IPS DF 4.7 (cell line): ENCODE results near the gene PRDM15.

ENCODE experiments used
- DNase-seq: peaks from one replicate; pipeline ENCODE4 v3.0.0-alpha.2; 2013; ENCODE audit warnings: low spot score; ENCODE audit errors: extremely low read depth

PRDM15 gene

GRCh38 chr21:41764558-41765419 is 114.4 kb downstream of the PRDM15 start:
- no peak for DNase-seq

DNA sequence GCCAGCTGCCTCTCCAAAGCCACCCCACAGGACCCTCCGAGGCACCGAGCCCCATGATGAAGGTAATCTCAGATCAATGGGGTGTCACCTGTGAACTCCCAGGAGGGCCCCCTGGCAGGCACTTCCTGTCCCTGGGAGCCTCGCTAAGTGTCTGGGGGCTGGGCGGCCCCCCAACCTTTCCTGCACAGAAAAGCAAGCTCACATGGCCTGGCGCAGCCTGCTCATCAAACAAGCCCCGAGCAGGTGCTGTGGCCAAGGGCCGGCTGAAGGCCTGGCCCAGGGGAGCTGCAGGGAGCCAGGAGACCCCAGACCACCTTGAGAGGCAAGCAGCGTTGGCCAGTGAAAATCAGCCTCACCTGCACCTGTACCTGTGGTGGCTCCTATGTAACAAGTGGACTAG is 115.1 kb downstream of the PRDM15 start:
- no peak for DNase-seq

GRCh38 chr21:41763398-41763931 is 115.7 kb downstream of the PRDM15 start:
- no peak for DNase-seq

GRCh38 chr21:41762753-41763152 is 116.4 kb downstream of the PRDM15 start:
- no peak for DNase-seq

DNA sequence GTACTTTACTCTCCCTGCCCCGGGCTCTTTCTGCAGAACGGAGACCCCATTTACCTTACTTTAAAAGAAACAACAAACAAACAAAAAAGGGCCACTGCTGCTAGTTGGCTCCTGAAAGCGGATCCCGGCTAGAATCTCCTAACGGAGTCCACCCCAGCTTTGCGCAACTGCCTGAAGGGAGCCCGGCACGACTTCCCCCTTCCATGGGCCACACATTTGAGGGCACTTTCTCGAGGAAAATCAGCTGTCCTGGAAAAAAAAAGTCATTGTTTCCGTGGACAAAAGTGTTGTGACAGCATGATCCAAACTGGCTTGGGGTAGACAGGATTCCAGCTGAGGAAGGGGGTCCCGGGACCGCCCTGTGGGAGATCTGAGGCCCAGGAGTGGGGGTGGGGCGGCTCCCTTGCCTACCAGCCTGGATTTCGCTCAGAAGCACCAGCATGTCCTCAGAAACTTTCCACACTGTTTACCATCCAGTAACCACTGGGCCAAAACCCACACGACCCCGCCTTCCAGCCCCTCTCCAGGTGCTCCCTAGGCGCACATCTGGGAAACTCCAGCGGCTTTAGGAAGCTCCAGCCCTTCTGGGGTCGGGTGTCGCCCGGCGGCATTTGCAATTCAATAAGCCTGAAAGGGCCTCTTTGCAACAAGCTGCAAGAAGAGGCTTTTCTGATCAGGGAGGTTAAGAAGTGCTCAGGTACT is 117.1 kb downstream of the PRDM15 start:
- DNase-seq: no peak

GRCh38 chr21:41761211-41761933 is 117.8 kb downstream of the PRDM15 start:
- DNase-seq: no peak

DNA sequence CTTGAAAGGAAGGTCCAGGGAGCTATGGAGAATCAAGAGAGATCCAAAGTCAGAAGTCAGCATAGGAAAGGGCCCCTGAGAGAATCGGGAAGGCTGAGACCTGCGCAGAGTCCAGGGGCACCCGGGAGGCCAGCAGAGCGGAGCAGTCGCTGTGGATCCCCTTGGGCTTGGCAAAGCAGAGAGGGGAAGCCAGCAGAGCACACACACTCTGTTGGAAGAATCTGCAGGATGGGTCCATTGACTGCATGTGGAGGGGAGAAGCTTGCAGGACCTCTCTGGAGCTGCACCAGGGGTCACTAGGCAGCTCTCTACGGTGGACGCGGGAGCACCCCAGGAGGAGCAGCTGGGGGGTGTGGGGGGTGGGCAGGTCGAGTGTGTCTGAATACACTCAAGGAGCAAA is 118.7 kb downstream of the PRDM15 start:
- no peak for DNase-seq

GRCh38 chr21:41759926-41760325 is 119.2 kb downstream of the PRDM15 start:
- DNase-seq: no peak

- DNase-seq: no peak
Observed at GRCh38 chr21:41759214-41759840, 119.8 kb downstream of the PRDM15 start.

- no peak for DNase-seq
Observed at GRCh38 chr21:41758550-41758949, 120.6 kb downstream of the PRDM15 start.

DNA sequence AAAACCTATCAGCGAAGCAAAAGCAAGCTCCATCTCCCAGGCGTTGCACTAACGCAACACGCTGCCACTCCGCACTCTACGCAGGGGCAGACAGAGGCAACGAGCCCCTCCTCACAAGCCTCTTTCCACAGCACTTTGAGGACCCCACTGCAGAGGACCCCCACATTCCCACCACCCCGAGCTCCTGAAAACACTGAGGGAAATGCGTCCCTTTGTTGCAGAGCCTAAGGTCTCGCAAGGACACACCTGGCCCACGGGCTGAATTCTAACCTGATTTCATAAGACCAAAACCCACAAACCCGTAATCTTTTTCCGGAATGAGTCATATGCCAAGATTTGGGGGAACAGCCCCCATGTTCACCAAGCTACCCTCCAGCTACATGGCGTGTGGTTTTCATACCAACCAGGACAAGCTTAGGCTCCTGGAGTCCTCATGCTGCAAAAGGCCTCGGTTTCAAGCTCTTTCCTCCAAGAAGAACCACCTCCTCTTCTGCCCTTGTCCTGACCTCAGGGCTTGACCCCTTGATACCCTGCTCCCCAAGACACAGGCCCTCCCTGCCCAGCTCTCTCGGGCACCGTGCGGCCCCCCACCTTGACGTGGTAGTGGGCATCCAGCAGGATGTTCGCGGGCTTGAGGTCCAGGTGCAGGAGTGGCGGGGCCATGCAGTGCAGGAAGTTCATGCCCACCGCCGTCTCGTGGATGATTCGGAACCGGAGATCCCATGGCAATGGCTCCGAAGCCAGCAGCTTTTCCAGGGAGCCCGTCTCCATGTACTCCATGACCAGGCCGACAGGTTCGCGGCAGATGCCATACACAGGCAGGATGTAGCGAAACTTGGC is 123.0 kb downstream of the PRDM15 start:
- no peak for DNase-seq

DNA sequence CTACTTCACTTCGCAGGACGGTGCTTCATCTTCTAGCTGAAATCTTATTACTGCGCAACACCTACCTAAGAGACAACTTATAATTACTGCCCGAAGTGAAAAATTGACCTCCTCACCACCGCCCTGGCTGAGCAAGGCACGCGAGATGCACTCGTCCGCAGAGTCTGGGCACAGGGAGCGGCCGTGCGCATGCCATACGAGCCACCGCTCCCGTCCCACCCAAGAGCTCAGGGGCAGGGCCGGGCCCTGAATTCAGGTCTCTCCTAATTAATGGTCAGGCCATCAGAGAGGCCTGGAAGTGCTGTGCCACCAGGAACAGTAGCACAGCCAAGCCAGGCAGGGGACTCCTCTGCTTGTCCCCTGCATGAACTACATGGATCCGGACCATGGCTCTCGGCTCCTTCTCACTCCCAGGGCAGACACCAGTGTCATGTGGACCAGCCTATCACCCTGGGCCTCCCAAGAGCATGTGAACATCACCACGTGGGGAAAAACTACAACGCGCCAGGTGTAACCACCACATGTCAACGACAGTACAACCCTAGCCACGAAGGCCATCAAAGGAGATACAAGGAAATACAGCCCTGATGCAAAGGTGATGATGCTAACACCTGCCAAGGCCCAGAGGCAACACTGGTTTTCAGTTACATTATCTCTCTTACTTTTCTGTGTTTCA is 123.7 kb downstream of the PRDM15 start:
- no peak for DNase-seq

GRCh38 chr21:41754479-41754891 is 124.7 kb downstream of the PRDM15 start:
- no peak for DNase-seq

DNA sequence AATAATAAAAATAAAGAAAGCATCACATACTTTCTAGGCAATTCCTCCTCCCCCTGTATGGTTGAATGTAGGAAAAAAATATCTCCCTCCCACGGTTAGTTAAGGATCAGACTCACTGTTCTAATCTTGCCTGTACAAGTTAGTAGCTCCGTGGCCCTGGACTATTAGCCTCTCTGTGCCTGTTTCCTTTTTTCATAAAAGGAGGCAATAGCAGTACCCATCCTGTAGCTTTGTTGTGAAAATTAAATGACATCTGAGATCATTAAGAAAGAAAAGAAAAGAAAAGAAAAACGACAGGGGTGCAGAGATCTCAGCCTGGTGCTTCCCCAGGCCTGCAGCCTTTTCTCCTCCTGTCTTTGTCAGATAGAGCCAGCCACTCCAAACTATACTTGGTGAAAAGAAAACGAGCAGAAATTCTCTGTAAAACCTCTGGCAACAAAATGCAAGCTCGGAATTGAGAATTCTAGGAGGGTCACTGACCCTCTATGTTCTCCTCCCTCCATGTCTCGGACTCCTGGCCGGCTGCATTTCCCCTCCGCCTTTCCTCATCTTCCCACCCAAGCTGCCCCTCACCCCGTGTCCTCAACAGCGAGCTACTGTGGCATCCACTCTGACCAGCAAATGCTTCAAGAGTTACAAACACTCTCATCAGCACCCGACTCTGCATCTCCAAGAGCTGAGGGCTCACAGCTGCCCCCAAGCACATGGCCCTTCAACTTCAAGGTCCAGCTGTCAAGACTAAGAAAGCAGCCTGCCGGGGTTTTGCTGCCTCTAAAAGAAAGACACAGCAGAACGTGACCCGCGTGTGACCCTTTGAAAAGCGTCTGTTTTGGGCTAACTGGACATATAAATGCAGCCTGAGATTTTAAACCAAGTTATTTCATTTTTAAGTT is 125.9 kb downstream of the PRDM15 start:
- no peak for DNase-seq

- DNase-seq: no peak
Observed at GRCh38 chr21:41752231-41752681, 126.9 kb downstream of the PRDM15 start.

DNA sequence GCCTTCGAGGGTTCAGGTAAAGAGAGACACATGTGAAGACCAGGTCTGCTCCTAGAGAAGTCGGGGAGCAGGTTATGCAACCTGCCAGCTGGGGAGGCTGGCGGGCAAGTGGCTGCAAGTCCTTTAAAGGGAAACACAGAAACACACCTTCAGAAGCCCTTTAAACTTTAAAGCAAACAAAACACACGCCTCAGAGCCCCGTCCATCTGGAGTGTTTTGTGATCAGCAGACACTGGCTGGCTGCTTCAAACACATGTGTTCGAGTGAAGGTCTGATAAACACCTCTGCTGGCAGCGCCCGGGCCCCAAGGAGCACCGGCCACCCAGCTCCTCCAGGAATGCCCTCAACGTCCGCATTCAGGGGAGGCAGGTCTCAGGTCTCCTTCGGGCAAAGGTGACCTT is 127.5 kb downstream of the PRDM15 start:
- no peak for DNase-seq

- DNase-seq: no peak
Observed at GRCh38 chr21:41750532-41751151, 128.5 kb downstream of the PRDM15 start.

DNA sequence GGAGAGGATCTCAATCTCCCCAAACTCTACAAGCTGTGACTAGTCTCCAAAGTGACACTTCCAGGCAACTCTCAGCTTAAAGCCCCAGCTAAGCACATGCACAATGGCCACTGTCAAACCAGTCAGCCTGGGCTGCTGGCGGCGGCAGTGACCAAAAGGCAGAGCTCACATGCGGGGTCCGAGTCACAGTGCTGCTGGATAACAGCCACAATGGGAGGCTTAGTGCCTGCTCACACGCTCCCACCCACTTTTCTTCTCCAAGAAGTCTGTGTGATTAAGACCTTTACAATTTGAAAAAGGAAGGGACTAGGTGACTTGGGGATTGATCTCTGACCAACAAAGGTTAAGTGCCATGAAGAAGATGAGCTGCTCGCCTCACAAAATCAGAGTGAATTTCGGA is 129.1 kb downstream of the PRDM15 start:
- no peak for DNase-seq
